Trophoblast cell (in vitro differentiated cells and primary cell): ENCODE measurements around the gene MEGF10.

Source experiments
- DNase-seq, 2 donors: peaks; one replicate each; pipeline ENCODE4 v3.0.0-alpha.2; 2016
- H2AFZ ChIP-seq: 2 replicates; pipeline ENCODE4 v1.6.1; 2013; ENCODE audit warnings: low read length, moderate library complexity, mild to moderate bottlenecking; ENCODE audit not compliant: insufficient read depth, poor library complexity
- H2AK5ac ChIP-seq: 2 replicates; pipeline ENCODE4 v1.6.1; 2013; ENCODE audit warnings: mild to moderate bottlenecking, low read length
- H2BK120ac ChIP-seq: 2 replicates; pipeline ENCODE4 v1.6.1; 2013; ENCODE audit warnings: low read length, mild to moderate bottlenecking, moderate library complexity; ENCODE audit not compliant: insufficient read depth, poor library complexity
- H2BK12ac ChIP-seq: 2 replicates; pipeline ENCODE4 v1.6.1; 2013; ENCODE audit warnings: mild to moderate bottlenecking, low read length, moderate library complexity
- H2BK5ac ChIP-seq: 2 replicates; pipeline ENCODE4 v1.6.1; 2013; ENCODE audit warnings: low read length, low read depth, moderate library complexity, mild to moderate bottlenecking; ENCODE audit not compliant: poor library complexity
- H3K14ac ChIP-seq: 2 replicates; pipeline ENCODE4 v1.6.1; 2013; ENCODE audit warnings: mild to moderate bottlenecking, low read length
- H3K18ac ChIP-seq: 2 replicates; pipeline ENCODE4 v1.6.1; 2013; ENCODE audit warnings: mild to moderate bottlenecking, low read length
- H3K23ac ChIP-seq: 2 replicates; pipeline ENCODE4 v1.6.1; 2013; ENCODE audit warnings: low read length
- H3K27ac ChIP-seq: 2 replicates; pipeline ENCODE4 v1.5.1; 2013; ENCODE audit warnings: low read depth, mild to moderate bottlenecking, inconsistent platforms, low read length, moderate library complexity
- H3K27me3 ChIP-seq: 2 replicates; pipeline ENCODE4 v1.6.1; 2013; ENCODE audit warnings: inconsistent platforms, mild to moderate bottlenecking, low read length, moderate library complexity; ENCODE audit not compliant: insufficient read depth
- H3K36me3 ChIP-seq, 2 experiments: 1 replicate in 1 of 2; 2 replicates in 1 of 2; pipeline ENCODE4 v1.6.1; 2013; ENCODE audit warnings: low read length in 2 of 2, mild to moderate bottlenecking in 2 of 2, moderate library complexity in 1 of 2; ENCODE audit not compliant: insufficient read depth in 2 of 2, control insufficient read depth in 1 of 2
- H3K4ac ChIP-seq: 2 replicates; pipeline ENCODE4 v1.6.1; 2013; ENCODE audit warnings: low read depth, mild to moderate bottlenecking, low read length, moderate library complexity
- H3K4me1 ChIP-seq, 2 experiments: 1 replicate in 1 of 2; 2 replicates in 1 of 2; pipeline ENCODE4 v1.6.1; 2013; ENCODE audit warnings: low read length in 2 of 2, mild to moderate bottlenecking in 2 of 2, moderate library complexity in 1 of 2; ENCODE audit not compliant: insufficient read depth in 2 of 2, control insufficient read depth in 1 of 2
- H3K4me2 ChIP-seq: 2 replicates; pipeline ENCODE4 v1.6.1; 2013; ENCODE audit warnings: inconsistent platforms, mild to moderate bottlenecking, low read length, moderate library complexity
- H3K4me3 ChIP-seq: 2 replicates; pipeline ENCODE4 v1.5.1; 2013; ENCODE audit warnings: mild to moderate bottlenecking, low read depth, low read length, inconsistent platforms
- H3K79me1 ChIP-seq: one replicate; pipeline ENCODE4 v1.6.1; 2013; ENCODE audit warnings: low read length
- H3K79me2 ChIP-seq: 2 replicates; pipeline ENCODE4 v1.6.1; 2013; ENCODE audit warnings: low read length, mild to moderate bottlenecking; ENCODE audit not compliant: control insufficient read depth, insufficient read depth, poor library complexity
- H3K9ac ChIP-seq: 2 replicates; pipeline ENCODE4 v1.6.1; 2013; ENCODE audit warnings: mild to moderate bottlenecking, low read length
- H3K9me3 ChIP-seq: 2 replicates; pipeline ENCODE4 v1.6.1; 2013; ENCODE audit warnings: low read depth, mild to moderate bottlenecking, control low read depth, inconsistent platforms, low read length; ENCODE audit not compliant: insufficient read depth
- H4K12ac ChIP-seq: 2 replicates; pipeline ENCODE4 v1.6.1; 2013; ENCODE audit warnings: low read depth, mild to moderate bottlenecking, low read length, moderate library complexity
- H4K8ac ChIP-seq: 2 replicates; pipeline ENCODE4 v1.6.1; 2013; ENCODE audit warnings: low read depth, mild to moderate bottlenecking, low read length, moderate library complexity
- H4K91ac ChIP-seq: one replicate; pipeline ENCODE4 v1.6.1; 2013; ENCODE audit warnings: low read depth, mild to moderate bottlenecking, low read length, moderate library complexity
- WGBS: extraction: QIAGEN DNeasy Blood & Tissue Kit; methylation state at CpG from one replicate; pipeline ENCODE4 v1.1.7; 2013; ENCODE audit warnings: missing lambda C conversion rate; ENCODE audit not compliant: insufficient read length, insufficient coverage; ENCODE audit errors: extremely low coverage; 5-methylcytosine and 5-hydroxymethylcytosine counted together

Gene MEGF10

DNA sequence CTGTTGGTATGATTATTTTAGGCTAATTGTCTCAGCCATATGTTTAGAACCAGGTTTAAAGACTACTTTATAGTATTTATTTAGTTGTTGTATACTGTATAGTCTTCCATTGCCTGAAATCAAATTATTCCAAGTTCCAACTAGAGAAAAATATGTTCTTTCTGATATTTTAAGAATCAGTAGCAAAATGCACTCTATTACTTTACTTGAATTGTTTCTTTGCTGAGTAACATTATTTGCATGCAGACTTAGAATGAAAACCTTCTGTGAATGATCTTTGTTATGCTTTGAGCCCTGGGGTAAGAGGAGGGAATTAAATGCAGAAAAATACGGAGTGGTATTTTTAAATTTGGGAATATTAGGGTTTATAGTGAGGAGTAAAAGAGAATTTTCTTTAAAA lies 47.9 kb downstream of the MEGF10 start:
- Histone ChIP-seq H3K36me3 (no peaks in the 10 kb centered on the region), H3K27me3 (no peaks in the 10 kb centered on the region), H3K4me2 (no peak overlapping the region), H4K91ac (no peak overlapping the region), H2AFZ (no peak overlapping the region), H2BK12ac (no peak overlapping the region), H3K14ac (no peak overlapping the region), H3K27ac (no peak overlapping the region), H3K4me3 (no peak overlapping the region), H4K8ac (no peak overlapping the region), H3K4me1 (no peaks in the 10 kb centered on the region), H2BK5ac (no peak overlapping the region), H2AK5ac (no peak overlapping the region), H3K79me1 (no peaks in the 10 kb centered on the region), H3K9me3 (no peaks in the 10 kb centered on the region), H3K9ac (no peak overlapping the region), H3K23ac (no peak overlapping the region), H3K18ac (no peak overlapping the region), H2BK120ac (no peak overlapping the region), H4K12ac (no peak overlapping the region), H3K4ac (no peak overlapping the region), H3K79me2 (no peaks in the 10 kb centered on the region)
- no peak for DNase-seq
- 100% methylated on average over 1 of the region's 1 CpG for WGBS

DNA sequence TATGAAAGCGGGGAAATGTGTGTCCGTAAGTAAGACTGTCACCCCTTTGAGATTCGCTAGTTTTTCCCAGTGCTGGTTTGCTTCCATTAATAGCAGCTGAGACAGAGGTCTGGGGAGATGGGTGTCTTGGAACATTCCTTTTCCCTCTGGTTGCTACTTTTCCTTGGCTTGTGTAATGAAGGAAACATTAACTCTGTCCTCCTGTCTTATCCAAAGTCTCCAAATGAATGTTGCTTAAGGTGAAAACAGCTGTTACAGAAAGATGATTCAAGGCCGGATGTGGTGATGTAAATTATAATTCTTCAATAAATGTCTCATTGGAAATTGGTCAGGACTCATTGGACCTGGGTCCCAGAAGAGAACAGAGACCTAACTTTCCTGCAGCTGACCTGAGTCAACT lies 50.0 kb downstream of the MEGF10 start:
- Histone ChIP-seq H3K4me1 (no peaks in the 10 kb centered on the region), H2BK120ac (no peak overlapping the region), H3K36me3 (no peaks in the 10 kb centered on the region), H3K9ac (no peak overlapping the region), H3K4me2 (no peak overlapping the region), H3K79me2 (no peaks in the 10 kb centered on the region), H4K12ac (no peak overlapping the region), H4K8ac (no peak overlapping the region), H3K14ac (no peak overlapping the region), H4K91ac (no peak overlapping the region), H2AK5ac (no peak overlapping the region), H2AFZ (no peak overlapping the region), H3K18ac (no peak overlapping the region), H3K27ac (no peak overlapping the region), H2BK12ac (no peak overlapping the region), H3K27me3 (no peaks in the 10 kb centered on the region), H3K4me3 (no peak overlapping the region), H3K4ac (no peak overlapping the region), H3K9me3 (no peaks in the 10 kb centered on the region), H3K79me1 (no peaks in the 10 kb centered on the region), H2BK5ac (no peak overlapping the region), H3K23ac (no peak overlapping the region)
- DNase-seq = no peak
- WGBS = no CpG with 5 or more reads among the region's 4 CpGs

DNA sequence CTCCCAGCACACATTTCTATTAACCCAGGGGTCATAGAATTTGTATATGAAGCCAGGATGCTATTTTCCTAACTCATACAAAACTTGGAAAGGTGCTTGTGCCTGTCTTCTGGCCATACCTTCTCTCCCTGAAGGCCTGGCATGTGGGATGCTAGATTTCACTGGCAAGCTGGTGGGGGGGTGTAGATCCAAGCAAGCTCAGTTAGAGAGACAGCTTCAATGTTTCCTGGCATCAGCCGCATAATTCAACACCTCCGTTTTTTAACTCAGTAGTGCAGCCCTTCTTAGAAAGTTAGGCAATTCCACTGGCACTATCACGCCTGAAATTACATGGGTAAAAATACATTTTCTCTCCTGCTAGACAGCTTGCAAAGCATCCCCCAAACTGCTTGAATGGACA lies 51.8 kb downstream of the MEGF10 start:
- no peak for DNase-seq
- Histone ChIP-seq H2BK12ac (no peak overlapping the region), H3K36me3 (no peaks in the 10 kb centered on the region), H2AFZ (no peak overlapping the region), H3K18ac (no peak overlapping the region), H3K14ac (no peak overlapping the region), H3K9me3 (no peaks in the 10 kb centered on the region), H4K91ac (no peak overlapping the region), H3K9ac (no peak overlapping the region), H3K4ac (no peak overlapping the region), H3K27ac (no peak overlapping the region), H3K27me3 (no peaks in the 10 kb centered on the region), H2AK5ac (no peak overlapping the region), H3K4me2 (no peak overlapping the region), H2BK120ac (no peak overlapping the region), H4K12ac (no peak overlapping the region), H4K8ac (no peak overlapping the region), H2BK5ac (no peak overlapping the region), H3K79me2 (no peaks in the 10 kb centered on the region), H3K79me1 (no peaks in the 10 kb centered on the region), H3K23ac (no peak overlapping the region), H3K4me1 (no peaks in the 10 kb centered on the region), H3K4me3 (no peak overlapping the region)
- no CpG with 5 or more reads among the region's 3 CpGs for WGBS

DNA sequence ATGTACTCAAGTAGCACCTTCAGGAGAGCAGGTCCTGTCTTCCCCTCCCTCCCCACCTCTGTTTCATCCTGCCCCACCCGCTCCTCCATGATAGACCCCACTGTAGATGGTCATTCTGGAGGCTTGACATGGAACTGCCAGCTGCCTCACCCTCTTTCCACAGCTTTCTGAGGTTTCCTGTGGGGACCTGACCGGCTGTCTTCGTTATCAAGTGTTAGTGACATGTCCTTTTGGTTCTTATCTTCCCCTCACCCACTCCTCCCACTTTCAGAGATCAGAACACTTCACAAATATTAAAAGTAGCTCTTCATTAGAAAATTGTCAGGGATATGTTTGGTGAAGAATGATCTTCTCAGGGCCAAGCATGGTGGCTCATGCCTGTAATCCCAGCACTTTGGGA lies 52.7 kb downstream of the MEGF10 start:
- no peak overlapping the region for H3K23ac ChIP-seq
- no CpG with 5 or more reads among the region's 3 CpGs for WGBS
- H3K14ac ChIP-seq = no peak overlapping the region
- H2AK5ac ChIP-seq = no peak overlapping the region
- no peaks in the 10 kb centered on the region for H3K36me3 ChIP-seq
- no peak overlapping the region for H3K18ac ChIP-seq
- no peak overlapping the region for H3K9ac ChIP-seq
- no peak overlapping the region for H2BK120ac ChIP-seq
- no peak overlapping the region for H3K27ac ChIP-seq
- H4K12ac ChIP-seq = no peak overlapping the region
- no peak overlapping the region for H3K4ac ChIP-seq
- H3K4me3 ChIP-seq = no peak overlapping the region
- no peak overlapping the region for H4K91ac ChIP-seq
- no peaks in the 10 kb centered on the region for H3K27me3 ChIP-seq
- H3K79me1 ChIP-seq = no peaks in the 10 kb centered on the region
- H3K79me2 ChIP-seq = no peaks in the 10 kb centered on the region
- no peak for DNase-seq
- no peak overlapping the region for H2BK5ac ChIP-seq
- no peaks in the 10 kb centered on the region for H3K9me3 ChIP-seq
- no peak overlapping the region for H2AFZ ChIP-seq
- H3K4me1 ChIP-seq = no peaks in the 10 kb centered on the region
- no peak overlapping the region for H4K8ac ChIP-seq
- H2BK12ac ChIP-seq = no peak overlapping the region
- H3K4me2 ChIP-seq = no peak overlapping the region
